ENCODE results near the gene CD1C.
"Not testable (repeated sequence)": the region's sequence is repeated elsewhere in the genome, so short reads cannot be mapped to it uniquely, and the experiment has no call there.

The CD1C gene

GRCh38 chr1:158328426-158328825 lies 38.7 kb downstream of the CD1C start:
- Histone ChIP-seq H3K27ac (ENCODE audit: low read depth, low read length) (no peak overlapping the region), H3K9me3 (ENCODE audit: control insufficient read depth, insufficient read depth, low read length) (no peaks in the 10 kb centered on the region), H3K27me3 (ENCODE audit: control insufficient read depth, insufficient read depth, low read length) (no peaks in the 10 kb centered on the region), H3K9ac (ENCODE audit: low read depth, low read length) (no peak overlapping the region), H3K4me3 (ENCODE audit: low read depth, low read length) (no peak overlapping the region), H3K36me3 (ENCODE audit: control insufficient read depth, insufficient read depth, low read length) (no peaks in the 10 kb centered on the region), H3K4me1 (ENCODE audit: control insufficient read depth, insufficient read depth, low read length) (no peaks in the 10 kb centered on the region)

GRCh38 chr1:158329300-158329699 lies 39.6 kb downstream of the CD1C start:
- no peak overlapping the region for H3K4me3 ChIP-seq (ENCODE audit: low read depth, low read length)
- no peaks in the 10 kb centered on the region for H3K27me3 ChIP-seq (ENCODE audit: control insufficient read depth, insufficient read depth, low read length)
- no peaks in the 10 kb centered on the region for H3K4me1 ChIP-seq (ENCODE audit: control insufficient read depth, insufficient read depth, low read length)
- no peak overlapping the region for H3K27ac ChIP-seq (ENCODE audit: low read depth, low read length)
- no peaks in the 10 kb centered on the region for H3K36me3 ChIP-seq (ENCODE audit: control insufficient read depth, insufficient read depth, low read length)
- no peak overlapping the region for H3K9ac ChIP-seq (ENCODE audit: low read depth, low read length)
- no peaks in the 10 kb centered on the region for H3K9me3 ChIP-seq (ENCODE audit: control insufficient read depth, insufficient read depth, low read length)

DNA sequence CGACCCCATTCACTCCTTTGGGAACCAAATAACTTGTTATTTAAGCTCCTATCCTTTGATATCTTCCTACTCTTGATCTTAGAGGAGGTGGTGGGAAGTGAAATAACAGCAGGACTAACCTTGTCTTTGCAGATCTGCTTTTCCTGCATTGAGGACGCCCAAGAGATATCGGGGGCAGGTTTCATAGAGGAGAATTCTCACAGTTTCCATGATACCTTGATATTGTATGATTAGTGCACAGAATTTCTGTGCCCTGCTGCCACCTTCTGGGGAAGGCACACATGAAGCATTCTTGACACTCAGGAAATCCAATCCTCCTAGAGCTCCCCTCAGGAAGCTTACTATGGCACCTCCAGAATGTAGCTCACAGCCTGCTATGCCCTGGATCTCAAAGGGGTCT lies 40.0 kb downstream of the CD1C start:
- Histone ChIP-seq H3K4me3 (ENCODE audit: low read depth, low read length) (no peak overlapping the region), H3K27ac (ENCODE audit: low read depth, low read length) (no peak overlapping the region), H3K36me3 (ENCODE audit: control insufficient read depth, insufficient read depth, low read length) (no peaks in the 10 kb centered on the region), H3K27me3 (ENCODE audit: control insufficient read depth, insufficient read depth, low read length) (no peaks in the 10 kb centered on the region), H3K4me1 (ENCODE audit: control insufficient read depth, insufficient read depth, low read length) (no peaks in the 10 kb centered on the region), H3K9ac (ENCODE audit: low read depth, low read length) (no peak overlapping the region), H3K9me3 (ENCODE audit: control insufficient read depth, insufficient read depth, low read length) (no peaks in the 10 kb centered on the region)

- Histone ChIP-seq H3K27ac (ENCODE audit: low read depth, low read length) (no peak overlapping the region), H3K27me3 (ENCODE audit: control insufficient read depth, insufficient read depth, low read length) (no peaks in the 10 kb centered on the region), H3K4me1 (ENCODE audit: control insufficient read depth, insufficient read depth, low read length) (no peaks in the 10 kb centered on the region), H3K4me3 (ENCODE audit: low read depth, low read length) (no peak overlapping the region), H3K36me3 (ENCODE audit: control insufficient read depth, insufficient read depth, low read length) (no peaks in the 10 kb centered on the region), H3K9me3 (ENCODE audit: control insufficient read depth, insufficient read depth, low read length) (no peaks in the 10 kb centered on the region), H3K9ac (ENCODE audit: low read depth, low read length) (no peak overlapping the region)
Measured at GRCh38 chr1:158330391-158331105, 40.8 kb downstream of the CD1C start.

DNA sequence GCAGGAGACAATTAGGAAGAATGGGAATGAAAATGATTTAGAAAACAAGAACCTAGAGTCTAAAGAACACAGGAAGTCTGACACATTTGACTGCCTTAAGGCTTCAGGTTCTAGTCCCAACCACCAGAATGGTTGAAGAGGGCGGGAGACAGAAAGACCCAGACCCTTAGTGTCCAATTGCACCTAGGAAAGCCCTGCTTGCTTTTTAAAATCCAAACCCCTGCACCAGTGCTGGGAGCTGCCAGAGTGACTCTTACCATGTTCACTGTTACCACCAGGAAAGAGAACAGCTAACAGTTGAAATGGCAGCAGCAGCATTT lies 41.3 kb downstream of the CD1C start:
- H3K9ac ChIP-seq (ENCODE audit: low read depth, low read length) = no peak overlapping the region
- no peaks in the 10 kb centered on the region for H3K4me1 ChIP-seq (ENCODE audit: control insufficient read depth, insufficient read depth, low read length)
- no peaks in the 10 kb centered on the region for H3K9me3 ChIP-seq (ENCODE audit: control insufficient read depth, insufficient read depth, low read length)
- no peak overlapping the region for H3K4me3 ChIP-seq (ENCODE audit: low read depth, low read length)
- no peaks in the 10 kb centered on the region for H3K36me3 ChIP-seq (ENCODE audit: control insufficient read depth, insufficient read depth, low read length)
- H3K27me3 ChIP-seq (ENCODE audit: control insufficient read depth, insufficient read depth, low read length) = no peaks in the 10 kb centered on the region
- no peak overlapping the region for H3K27ac ChIP-seq (ENCODE audit: low read depth, low read length)

- H3K36me3 ChIP-seq (ENCODE audit: control insufficient read depth, insufficient read depth, low read length) = no peaks in the 10 kb centered on the region
- no peak within 1 kb of the TSS for H3K9ac ChIP-seq (ENCODE audit: low read depth, low read length)
- no peak within 1 kb of the TSS for H3K4me3 ChIP-seq (ENCODE audit: low read depth, low read length)
- no peaks in the 10 kb centered on the region for H3K4me1 ChIP-seq (ENCODE audit: control insufficient read depth, insufficient read depth, low read length)
- H3K27me3 ChIP-seq (ENCODE audit: control insufficient read depth, insufficient read depth, low read length) = no peaks in the 10 kb centered on the region
- H3K27ac ChIP-seq (ENCODE audit: low read depth, low read length) = no peak within 1 kb of the TSS
- H3K9me3 ChIP-seq (ENCODE audit: control insufficient read depth, insufficient read depth, low read length) = no peaks in the 10 kb centered on the region
Measured at GRCh38 chr1:158331481-158332150, 41.9 kb downstream of the CD1C start, which contains the start of gene CD1B. Gene CD1B, minus strand, starts transcription at chr1:158331531. Its CDS starts 108 bp downstream, at chr1:158331423.

DNA sequence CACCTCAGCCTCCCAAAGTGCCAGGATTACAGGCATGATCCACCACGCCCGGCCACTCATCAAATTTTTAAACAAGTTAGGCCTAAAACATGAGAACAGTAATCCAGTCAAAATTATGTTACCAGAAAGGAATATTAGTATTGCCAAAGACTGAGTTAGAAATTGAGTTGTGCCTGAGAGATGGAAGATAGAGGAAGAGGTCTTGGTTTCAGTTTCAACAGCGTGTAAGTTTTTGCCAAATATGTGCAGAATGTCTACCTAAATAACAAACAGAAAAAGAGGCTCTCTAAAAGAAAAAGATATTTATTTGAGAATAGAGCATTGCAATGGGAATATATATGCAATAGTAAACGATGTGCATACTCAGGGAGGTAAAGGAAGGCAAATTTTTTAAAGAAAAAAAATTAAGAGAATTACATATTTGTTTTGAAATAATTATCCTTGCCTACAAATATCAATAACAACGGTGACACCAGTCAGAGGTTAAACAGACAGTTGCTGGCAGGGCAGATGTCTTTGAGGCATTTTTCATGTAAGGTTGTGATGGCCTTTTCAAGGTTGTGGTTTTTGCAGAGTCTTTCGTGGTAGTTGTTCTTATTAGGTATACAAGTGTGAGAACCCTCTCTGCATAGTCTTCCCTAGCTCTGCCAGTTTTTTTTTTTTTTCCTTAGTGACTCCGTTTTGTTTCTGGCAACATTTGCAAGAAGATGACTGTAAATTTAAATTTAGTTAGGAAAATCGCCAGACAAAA lies 43.9 kb downstream of the CD1C start:
- Histone ChIP-seq H3K9ac (ENCODE audit: low read depth, low read length) (no peak overlapping the region), H3K4me1 (ENCODE audit: control insufficient read depth, insufficient read depth, low read length) (no peaks in the 10 kb centered on the region), H3K4me3 (ENCODE audit: low read depth, low read length) (no peak overlapping the region), H3K9me3 (ENCODE audit: control insufficient read depth, insufficient read depth, low read length) (no peaks in the 10 kb centered on the region), H3K27me3 (ENCODE audit: control insufficient read depth, insufficient read depth, low read length) (no peaks in the 10 kb centered on the region), H3K36me3 (ENCODE audit: control insufficient read depth, insufficient read depth, low read length) (no peaks in the 10 kb centered on the region), H3K27ac (ENCODE audit: low read depth, low read length) (no peak overlapping the region)

- no peak overlapping the region for H3K27ac ChIP-seq (ENCODE audit: low read depth, low read length)
- H3K4me1 ChIP-seq (ENCODE audit: control insufficient read depth, insufficient read depth, low read length) = no peaks in the 10 kb centered on the region
- H3K9me3 ChIP-seq (ENCODE audit: control insufficient read depth, insufficient read depth, low read length) = no peaks in the 10 kb centered on the region
- no peak overlapping the region for H3K4me3 ChIP-seq (ENCODE audit: low read depth, low read length)
- H3K27me3 ChIP-seq (ENCODE audit: control insufficient read depth, insufficient read depth, low read length) = no peaks in the 10 kb centered on the region
- no peaks in the 10 kb centered on the region for H3K36me3 ChIP-seq (ENCODE audit: control insufficient read depth, insufficient read depth, low read length)
- H3K9ac ChIP-seq (ENCODE audit: low read depth, low read length) = no peak overlapping the region
Measured at GRCh38 chr1:158334526-158335212, 44.9 kb downstream of the CD1C start.

- Histone ChIP-seq H3K27me3 (ENCODE audit: control insufficient read depth, insufficient read depth, low read length) (no peaks in the 10 kb centered on the region), H3K27ac (ENCODE audit: low read depth, low read length) (no peak overlapping the region), H3K4me1 (ENCODE audit: control insufficient read depth, insufficient read depth, low read length) (no peaks in the 10 kb centered on the region), H3K4me3 (ENCODE audit: low read depth, low read length) (no peak overlapping the region), H3K9ac (ENCODE audit: low read depth, low read length) (no peak overlapping the region), H3K36me3 (ENCODE audit: control insufficient read depth, insufficient read depth, low read length) (no peaks in the 10 kb centered on the region), H3K9me3 (ENCODE audit: control insufficient read depth, insufficient read depth, low read length) (no peaks in the 10 kb centered on the region)
Measured at GRCh38 chr1:158335213-158335532, 45.5 kb downstream of the CD1C start.

DNA sequence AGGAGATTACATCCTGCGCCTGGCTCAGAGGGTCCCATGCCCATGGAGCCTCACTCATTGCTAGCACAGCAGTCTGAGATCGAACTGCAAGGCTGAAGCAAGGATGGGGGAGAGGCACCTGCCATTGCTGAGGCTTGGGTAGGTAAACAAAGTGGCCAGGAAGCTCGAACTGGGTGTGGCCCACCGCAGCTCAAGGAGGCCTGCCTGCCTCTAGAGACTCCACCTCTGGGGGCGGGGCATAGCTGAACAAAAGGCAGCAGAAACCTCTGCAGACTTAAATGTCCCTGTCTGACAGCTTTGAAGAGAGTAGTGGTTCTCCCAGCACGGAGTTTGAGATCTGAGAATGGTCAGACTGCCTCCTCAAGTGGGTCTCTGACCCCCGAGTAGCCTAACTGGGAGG lies 46.7 kb downstream of the CD1C start:
- H3K4me1 ChIP-seq (ENCODE audit: control insufficient read depth, insufficient read depth, low read length); H3K36me3 ChIP-seq (ENCODE audit: control insufficient read depth, insufficient read depth, low read length); H3K9me3 ChIP-seq (ENCODE audit: control insufficient read depth, insufficient read depth, low read length); H3K27ac ChIP-seq (ENCODE audit: low read depth, low read length); H3K4me3 ChIP-seq (ENCODE audit: low read depth, low read length); H3K9ac ChIP-seq (ENCODE audit: low read depth, low read length); H3K27me3 ChIP-seq (ENCODE audit: control insufficient read depth, insufficient read depth, low read length): not testable (repeated sequence)

Data from HUES48 (cell line).